ENCODE data around the gene TGM4.

Gene TGM4

DNA sequence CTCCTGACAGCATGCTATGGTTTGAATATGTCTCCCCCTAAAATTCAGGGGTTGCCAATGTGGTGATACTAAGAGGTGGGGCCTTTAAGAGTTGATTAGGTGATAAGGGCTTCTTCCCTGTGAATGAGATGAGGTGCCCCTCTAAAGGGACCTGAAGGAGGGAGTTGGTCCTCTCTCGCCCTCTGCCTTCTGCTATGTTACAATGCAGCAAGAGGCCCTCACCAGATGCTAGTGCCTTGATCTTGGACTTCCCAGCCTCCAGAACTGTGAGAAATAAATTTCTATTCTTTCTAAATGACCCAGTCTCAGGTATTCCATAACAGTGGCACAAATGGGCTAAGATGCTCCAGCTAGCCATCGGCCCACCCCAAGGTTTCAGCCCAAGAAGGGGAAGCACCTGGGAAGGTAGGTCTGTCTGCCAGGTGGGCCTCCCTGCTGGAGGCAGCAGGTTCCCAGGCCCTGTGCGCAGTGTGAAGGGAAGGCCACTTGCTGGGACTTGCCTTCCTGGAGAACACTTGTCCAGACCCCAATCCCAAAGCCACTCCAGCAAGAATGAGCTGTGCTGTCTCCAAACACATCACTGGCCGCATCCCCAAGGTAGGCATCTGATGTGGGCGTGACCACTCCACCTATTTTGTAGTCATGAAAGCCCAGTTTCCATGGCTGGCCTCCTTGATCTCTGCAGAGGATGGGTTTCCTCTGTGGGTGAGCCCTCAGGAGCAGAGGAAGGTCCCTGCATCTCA, 9.0 kb downstream of the TGM4 start:
- no peak overlapping the region for H3K4me3 ChIP-seq (IDR thresholded peaks at IDR 0.05; ENCODE audit: insufficient read depth, low read depth, low read length)
- no peak overlapping the region for H2AFZ ChIP-seq (ENCODE audit: low read depth)
- H3K4me1 ChIP-seq (ENCODE audit: low read depth, poor library complexity, severe bottlenecking) = peaks cover 14% of the 10 kb centered on the region
- no peaks in the 10 kb centered on the region for H3K36me3 ChIP-seq (ENCODE audit: insufficient read depth)
- H4K20me1 ChIP-seq (ENCODE audit: insufficient read depth) = no peaks in the 10 kb centered on the region
- H3K27ac ChIP-seq = no peak overlapping the region
- H3K9ac ChIP-seq = no peak overlapping the region
- TF ChIP-seq, protein P1, sequence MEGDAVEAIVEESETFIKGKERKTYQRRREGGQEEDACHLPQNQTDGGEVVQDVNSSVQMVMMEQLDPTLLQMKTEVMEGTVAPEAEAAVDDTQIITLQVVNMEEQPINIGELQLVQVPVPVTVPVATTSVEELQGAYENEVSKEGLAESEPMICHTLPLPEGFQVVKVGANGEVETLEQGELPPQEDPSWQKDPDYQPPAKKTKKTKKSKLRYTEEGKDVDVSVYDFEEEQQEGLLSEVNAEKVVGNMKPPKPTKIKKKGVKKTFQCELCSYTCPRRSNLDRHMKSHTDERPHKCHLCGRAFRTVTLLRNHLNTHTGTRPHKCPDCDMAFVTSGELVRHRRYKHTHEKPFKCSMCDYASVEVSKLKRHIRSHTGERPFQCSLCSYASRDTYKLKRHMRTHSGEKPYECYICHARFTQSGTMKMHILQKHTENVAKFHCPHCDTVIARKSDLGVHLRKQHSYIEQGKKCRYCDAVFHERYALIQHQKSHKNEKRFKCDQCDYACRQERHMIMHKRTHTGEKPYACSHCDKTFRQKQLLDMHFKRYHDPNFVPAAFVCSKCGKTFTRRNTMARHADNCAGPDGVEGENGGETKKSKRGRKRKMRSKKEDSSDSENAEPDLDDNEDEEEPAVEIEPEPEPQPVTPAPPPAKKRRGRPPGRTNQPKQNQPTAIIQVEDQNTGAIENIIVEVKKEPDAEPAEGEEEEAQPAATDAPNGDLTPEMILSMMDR (conservative IDR thresholded peaks at IDR 0.05; ENCODE audit: low read depth, low read length) = no peak
- H3K27me3 ChIP-seq (ENCODE audit: insufficient read depth, low read depth) = no peaks in the 10 kb centered on the region
- H3K4me2 ChIP-seq = no peak overlapping the region
- H3K79me2 ChIP-seq (ENCODE audit: insufficient read depth, low read depth) = no peaks in the 10 kb centered on the region

DNA sequence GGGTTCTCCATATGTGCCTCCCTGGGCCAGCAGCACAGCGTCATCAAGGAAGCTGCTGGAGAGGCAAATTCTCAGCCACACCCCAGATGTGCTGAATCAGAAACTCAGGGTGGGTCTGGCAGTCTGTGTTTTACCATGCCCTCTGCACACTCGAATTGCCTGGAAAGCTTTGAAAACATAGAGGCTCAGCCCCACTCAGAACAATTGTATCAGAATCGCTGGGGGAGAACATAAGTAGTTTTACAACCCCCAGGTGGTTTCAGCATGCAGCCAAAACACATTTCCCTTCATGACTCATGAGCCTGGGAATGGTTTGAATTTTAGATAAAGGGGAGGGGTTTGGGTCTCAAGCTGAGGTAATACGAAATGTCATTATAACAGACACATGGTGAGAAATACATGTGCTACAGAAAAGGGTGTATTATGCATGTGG, 9.6 kb downstream of the TGM4 start:
- TF ChIP-seq, protein P1 (conservative IDR thresholded peaks at IDR 0.05; ENCODE audit: low read depth, low read length) = no peak
- Histone ChIP-seq H3K4me2 (no peak overlapping the region), H3K4me1 (ENCODE audit: low read depth, poor library complexity, severe bottlenecking) (peaks cover 14% of the 10 kb centered on the region), H2AFZ (ENCODE audit: low read depth) (no peak overlapping the region), H3K27me3 (ENCODE audit: insufficient read depth, low read depth) (no peaks in the 10 kb centered on the region), H3K36me3 (ENCODE audit: insufficient read depth) (no peaks in the 10 kb centered on the region), H3K4me3 (IDR thresholded peaks at IDR 0.05; ENCODE audit: insufficient read depth, low read depth, low read length) (no peak overlapping the region), H4K20me1 (ENCODE audit: insufficient read depth) (no peaks in the 10 kb centered on the region), H3K27ac (no peak overlapping the region), H3K9ac (no peak overlapping the region), H3K79me2 (ENCODE audit: insufficient read depth, low read depth) (no peaks in the 10 kb centered on the region)

DNA sequence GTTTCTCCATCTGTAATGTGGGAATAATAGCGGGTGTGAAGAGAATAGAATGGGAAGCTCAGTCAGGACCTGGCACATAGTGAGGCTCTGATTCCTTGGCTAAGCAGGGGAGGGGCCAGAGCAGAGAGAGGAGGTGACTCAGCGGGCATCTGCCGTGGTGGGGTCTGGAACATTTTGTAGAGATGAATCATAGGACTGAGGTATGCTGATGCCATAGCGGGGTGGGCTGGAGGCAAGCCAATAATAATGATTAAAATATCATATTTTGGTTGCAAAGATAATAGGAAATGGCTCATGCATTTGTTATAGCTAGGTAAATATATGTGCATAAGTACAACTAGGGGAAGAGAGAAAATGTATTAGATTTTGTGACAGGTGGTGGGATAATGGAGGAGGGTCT, 11.2 kb downstream of the TGM4 start:
- TF ChIP-seq, protein P1 (conservative IDR thresholded peaks at IDR 0.05; ENCODE audit: low read depth, low read length) = no peak
- H3K79me2 ChIP-seq (ENCODE audit: insufficient read depth, low read depth) = no peaks in the 10 kb centered on the region
- H3K36me3 ChIP-seq (ENCODE audit: insufficient read depth) = no peaks in the 10 kb centered on the region
- no peak overlapping the region for H3K27ac ChIP-seq
- H3K4me1 ChIP-seq (ENCODE audit: low read depth, poor library complexity, severe bottlenecking) = peaks cover 5% of the 10 kb centered on the region
- H3K9ac ChIP-seq = no peak overlapping the region
- H4K20me1 ChIP-seq (ENCODE audit: insufficient read depth) = no peaks in the 10 kb centered on the region
- H2AFZ ChIP-seq (ENCODE audit: low read depth) = no peak overlapping the region
- no peaks in the 10 kb centered on the region for H3K27me3 ChIP-seq (ENCODE audit: insufficient read depth, low read depth)
- H3K4me3 ChIP-seq (IDR thresholded peaks at IDR 0.05; ENCODE audit: insufficient read depth, low read depth, low read length) = no peak overlapping the region
- no peak overlapping the region for H3K4me2 ChIP-seq

DNA sequence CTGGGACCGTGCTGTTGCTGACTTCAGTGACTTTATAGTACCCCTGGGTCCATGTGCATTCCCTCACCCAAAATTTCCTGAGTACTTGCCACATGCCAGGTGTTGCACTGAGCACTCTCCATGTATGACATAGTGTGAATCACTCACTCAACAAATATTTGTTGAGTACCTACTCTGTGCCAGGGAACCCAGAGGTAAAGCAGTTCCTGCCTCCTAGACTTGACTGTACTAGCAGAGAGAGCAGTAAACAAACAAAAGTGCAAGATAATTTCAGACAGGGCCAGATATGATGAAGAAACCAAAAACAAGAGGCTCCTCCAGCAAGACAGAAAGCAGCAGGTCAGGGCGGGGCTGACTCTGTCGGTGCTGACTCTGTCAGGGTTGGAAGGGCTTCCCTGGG, 12.2 kb downstream of the TGM4 start:
- no peaks in the 10 kb centered on the region for H3K36me3 ChIP-seq (ENCODE audit: insufficient read depth)
- H4K20me1 ChIP-seq (ENCODE audit: insufficient read depth) = no peaks in the 10 kb centered on the region
- TF ChIP-seq, protein P1 (conservative IDR thresholded peaks at IDR 0.05; ENCODE audit: low read depth, low read length) = no peak
- no peak overlapping the region for H3K4me3 ChIP-seq (IDR thresholded peaks at IDR 0.05; ENCODE audit: insufficient read depth, low read depth, low read length)
- no peak overlapping the region for H3K9ac ChIP-seq
- H3K27me3 ChIP-seq (ENCODE audit: insufficient read depth, low read depth) = no peaks in the 10 kb centered on the region
- no peak overlapping the region for H2AFZ ChIP-seq (ENCODE audit: low read depth)
- no peak overlapping the region for H3K27ac ChIP-seq
- H3K4me1 ChIP-seq (ENCODE audit: low read depth, poor library complexity, severe bottlenecking) = no peaks in the 10 kb centered on the region
- no peak overlapping the region for H3K4me2 ChIP-seq
- H3K79me2 ChIP-seq (ENCODE audit: insufficient read depth, low read depth) = no peaks in the 10 kb centered on the region
